Endothelial cell (in vitro differentiated cells): Measurements from ENCODE around the gene ARSA. TPM values are rescaled to one million over a fixed set of nuclear protein-coding genes. Genes with fewer than 3 reads are reported as not detected.

Source experiments
- DNase-seq: peaks from one replicate; pipeline ENCODE4 v3.0.0; 2021; ENCODE audit warnings: low spot score
- H3K27ac Mint-ChIP-seq: one replicate; pipeline ENCODE4 v1.8.0; 2021; ENCODE audit warnings: mixed read lengths, inconsistent platforms; ENCODE audit not compliant: unreplicated experiment
- H3K27me3 Mint-ChIP-seq: one replicate; pipeline ENCODE4 v1.8.0; 2021; ENCODE audit warnings: mild to moderate bottlenecking, moderate library complexity, mixed read lengths, inconsistent platforms; ENCODE audit not compliant: unreplicated experiment
- H3K36me3 Mint-ChIP-seq: one replicate; pipeline ENCODE4 v1.8.0; 2021; ENCODE audit warnings: mild to moderate bottlenecking, low read depth, mixed read lengths, inconsistent platforms; ENCODE audit not compliant: unreplicated experiment
- H3K4me1 Mint-ChIP-seq: one replicate; pipeline ENCODE4 v1.8.0; 2021; ENCODE audit warnings: mild to moderate bottlenecking, mixed read lengths, inconsistent platforms; ENCODE audit not compliant: unreplicated experiment
- H3K4me3 Mint-ChIP-seq: one replicate; pipeline ENCODE4 v1.8.0; 2021; ENCODE audit warnings: mild to moderate bottlenecking, mixed read lengths, inconsistent platforms; ENCODE audit not compliant: unreplicated experiment
- H3K9me3 Mint-ChIP-seq: one replicate; pipeline ENCODE4 v1.8.0; 2021; ENCODE audit warnings: mixed read lengths, inconsistent platforms; ENCODE audit not compliant: unreplicated experiment
- total RNA-seq: library from RNA; stranded (reverse); fragmentation: NEBNext Ultra II Directional; extraction: Animal tissue kit (Norgen Biotek cat#: 25700); gene quantifications from one replicate; pipeline ENCODE4 v1.2.1, GENCODE V29; 2021; ENCODE audit not compliant: unreplicated experiment
- TF ChIP-seq, protein P1 (sequence below): fragments of 200-600 bp; sonication (generic); IDR thresholded peaks from one replicate; pipeline ENCODE4 v1.5.0; 2021; ENCODE audit warnings: antibody characterized with exemption; ENCODE audit not compliant: unreplicated experiment

The ARSA gene
- total RNA-seq, 1 donor from 2014 or later, result 59.6 TPM

DNA sequence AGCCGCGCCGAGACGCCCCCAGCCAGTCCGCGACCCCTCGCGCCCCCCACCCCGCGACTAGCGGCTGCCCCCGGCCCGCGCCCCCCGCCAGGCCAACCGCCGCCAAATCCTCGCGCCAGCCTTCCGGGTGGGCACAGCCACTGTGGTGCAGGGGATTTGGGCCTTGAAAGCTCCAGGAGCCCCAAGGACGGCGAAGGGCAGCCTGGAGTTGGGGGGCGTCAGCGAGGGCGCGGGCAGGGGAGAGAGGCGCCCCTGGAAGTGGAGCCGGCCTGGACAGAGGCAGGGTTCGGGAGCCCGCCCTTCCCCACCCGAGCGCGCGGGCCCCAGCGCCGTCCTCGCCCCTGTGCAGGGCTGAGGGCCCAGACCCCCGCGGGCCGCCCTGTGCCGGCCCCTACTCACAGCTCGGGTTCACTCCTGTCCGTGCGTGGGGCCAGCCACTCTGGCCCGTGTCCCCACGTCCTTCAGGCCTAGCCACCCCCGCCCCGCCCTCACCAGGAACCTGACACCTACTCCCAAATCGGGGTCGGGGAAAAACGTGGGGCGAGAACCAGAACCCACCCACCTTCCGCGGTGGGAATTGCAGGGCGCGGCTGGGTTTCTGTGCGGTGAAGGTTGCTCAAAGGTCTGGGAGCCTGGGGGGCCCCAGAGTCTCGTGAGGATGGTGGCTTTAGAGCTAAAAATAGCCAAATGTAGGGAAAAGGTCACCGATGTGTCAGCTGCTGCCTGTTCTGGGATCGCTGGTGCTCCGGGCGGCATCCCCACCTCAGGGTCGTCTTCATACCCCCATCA is 49.8 kb downstream of the ARSA start, which contains the start of gene CPT1B:
TSS of gene CPT1B (minus strand) at position 441 of the 789 bp plus-strand sequence. CDS start 512 bp downstream, outside the sequence.
- Mint-ChIP-seq H3K27ac (no peak within 1 kb of the TSS), H3K4me1 (no peaks in the 10 kb centered on the region), H3K27me3 (peaks cover 5% of the 10 kb centered on the region), H3K9me3 (no peaks in the 10 kb centered on the region), H3K36me3 (peaks cover 4% of the 10 kb centered on the region), H3K4me3 (peak within 1 kb of the TSS; percentile 51)
- no peak for DNase-seq
- TF ChIP-seq, protein P1, sequence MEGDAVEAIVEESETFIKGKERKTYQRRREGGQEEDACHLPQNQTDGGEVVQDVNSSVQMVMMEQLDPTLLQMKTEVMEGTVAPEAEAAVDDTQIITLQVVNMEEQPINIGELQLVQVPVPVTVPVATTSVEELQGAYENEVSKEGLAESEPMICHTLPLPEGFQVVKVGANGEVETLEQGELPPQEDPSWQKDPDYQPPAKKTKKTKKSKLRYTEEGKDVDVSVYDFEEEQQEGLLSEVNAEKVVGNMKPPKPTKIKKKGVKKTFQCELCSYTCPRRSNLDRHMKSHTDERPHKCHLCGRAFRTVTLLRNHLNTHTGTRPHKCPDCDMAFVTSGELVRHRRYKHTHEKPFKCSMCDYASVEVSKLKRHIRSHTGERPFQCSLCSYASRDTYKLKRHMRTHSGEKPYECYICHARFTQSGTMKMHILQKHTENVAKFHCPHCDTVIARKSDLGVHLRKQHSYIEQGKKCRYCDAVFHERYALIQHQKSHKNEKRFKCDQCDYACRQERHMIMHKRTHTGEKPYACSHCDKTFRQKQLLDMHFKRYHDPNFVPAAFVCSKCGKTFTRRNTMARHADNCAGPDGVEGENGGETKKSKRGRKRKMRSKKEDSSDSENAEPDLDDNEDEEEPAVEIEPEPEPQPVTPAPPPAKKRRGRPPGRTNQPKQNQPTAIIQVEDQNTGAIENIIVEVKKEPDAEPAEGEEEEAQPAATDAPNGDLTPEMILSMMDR, result no peak

DNA sequence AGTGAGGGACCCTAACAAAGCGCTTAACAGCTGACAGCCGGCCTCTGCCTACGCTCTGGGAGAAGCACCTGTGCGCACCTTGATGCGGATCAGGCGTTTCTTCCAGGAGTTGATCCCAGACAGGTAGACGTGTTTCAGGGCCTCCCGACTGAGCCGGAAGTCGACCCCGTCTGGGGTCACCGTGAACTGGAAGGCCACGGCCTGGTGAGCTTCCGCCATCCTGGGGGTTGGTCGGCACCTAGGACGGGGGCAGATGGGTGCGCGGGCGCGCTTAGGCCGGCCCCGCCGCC is 50.3 kb downstream of the ARSA start:
- no peaks in the 10 kb centered on the region for H3K4me1 Mint-ChIP-seq
- no peak overlapping the region for H3K27ac Mint-ChIP-seq
- no peak for DNase-seq
- H3K9me3 Mint-ChIP-seq, result no peaks in the 10 kb centered on the region
- peak overlapping the region; percentile 51 for H3K4me3 Mint-ChIP-seq
- H3K27me3 Mint-ChIP-seq, result peaks cover 6% of the 10 kb centered on the region
- peaks cover 4% of the 10 kb centered on the region for H3K36me3 Mint-ChIP-seq
- TF ChIP-seq, protein P1, result no peak

DNA sequence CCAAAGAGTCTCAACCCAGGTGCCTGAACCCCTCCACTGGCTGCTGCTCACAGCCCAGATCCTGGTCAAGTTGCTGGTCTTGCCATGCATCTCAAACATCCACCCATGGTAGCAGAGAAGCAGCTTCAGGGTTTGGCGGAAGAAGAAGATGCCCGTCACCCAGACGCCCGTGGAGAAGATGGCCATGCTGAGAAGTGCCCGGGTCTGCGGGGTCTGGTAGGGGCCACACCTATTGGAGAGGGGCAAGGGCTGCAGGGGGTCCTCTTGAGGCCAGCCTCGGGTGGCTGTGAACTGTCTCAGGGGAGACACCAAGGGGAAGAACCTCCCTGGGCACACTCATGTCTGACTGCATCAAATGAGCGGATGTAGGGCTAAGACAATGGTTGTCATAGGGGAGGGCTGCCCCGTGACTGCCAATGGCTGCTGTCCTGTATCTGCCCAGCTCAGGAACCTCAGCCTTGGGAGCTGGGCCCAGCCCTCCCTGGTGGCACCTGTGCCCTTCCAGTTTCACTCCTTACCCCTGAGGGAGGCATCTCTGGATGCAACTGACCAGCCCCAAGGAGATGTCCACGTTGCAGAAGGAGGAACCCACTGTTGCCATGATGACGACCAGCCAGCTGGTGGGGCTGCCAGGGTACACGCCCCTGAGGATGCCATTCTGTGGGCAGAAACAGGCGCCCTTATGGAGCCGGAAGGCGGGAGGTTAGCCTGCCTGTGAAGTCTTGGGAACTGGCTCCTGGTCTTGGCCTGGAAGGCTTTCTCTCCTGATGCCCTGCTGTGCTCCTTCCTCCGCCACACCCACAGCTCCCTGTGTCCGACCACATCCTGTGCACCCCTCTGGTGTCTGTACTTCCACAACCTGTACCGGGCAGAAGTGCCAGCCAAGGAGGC is 50.9 kb downstream of the ARSA start:
- no peak overlapping the region for H3K27ac Mint-ChIP-seq
- TF ChIP-seq, protein P1, result no peak
- peaks cover 11% of the 10 kb centered on the region for H3K27me3 Mint-ChIP-seq

DNA sequence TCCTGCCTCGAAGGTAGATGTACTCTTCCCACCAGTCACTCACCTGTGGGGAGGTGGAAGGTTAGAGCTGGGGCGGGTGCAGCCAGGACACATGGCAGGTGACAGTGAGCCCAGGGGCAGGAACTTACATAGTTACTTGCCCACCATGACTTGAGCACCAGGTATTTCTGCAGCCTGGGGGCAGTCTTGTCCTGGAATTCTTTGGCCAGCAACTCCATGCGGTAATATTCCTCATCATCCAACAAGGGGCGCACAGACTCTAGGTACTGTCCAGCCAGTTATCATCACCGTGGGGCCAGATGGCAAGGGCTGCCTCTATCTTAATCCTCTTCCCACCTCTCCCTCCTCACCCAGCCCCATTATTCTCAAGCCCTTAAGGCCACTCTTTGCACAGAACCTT is 51.9 kb downstream of the ARSA start:
- no peaks in the 10 kb centered on the region for H3K9me3 Mint-ChIP-seq
- peak overlapping the region; percentile 74 for H3K4me3 Mint-ChIP-seq
- TF ChIP-seq, protein P1, result no peak
- H3K27ac Mint-ChIP-seq, result no peak overlapping the region
- peak; percentile 21 for DNase-seq
- H3K36me3 Mint-ChIP-seq, result peaks cover 15% of the 10 kb centered on the region
- H3K4me1 Mint-ChIP-seq, result no peaks in the 10 kb centered on the region
- H3K27me3 Mint-ChIP-seq, result peaks cover 9% of the 10 kb centered on the region

More for the DNA sequence above, 50.9 kb downstream of the ARSA start:
- Mint-ChIP-seq H3K36me3 (peaks cover 10% of the 10 kb centered on the region), H3K4me3 (peak overlapping the region; percentile 51), H3K4me1 (no peaks in the 10 kb centered on the region), H3K9me3 (no peaks in the 10 kb centered on the region)
- no peak for DNase-seq
